Measurements from ENCODE around the gene ADAM10.

ADAM10 gene

DNA sequence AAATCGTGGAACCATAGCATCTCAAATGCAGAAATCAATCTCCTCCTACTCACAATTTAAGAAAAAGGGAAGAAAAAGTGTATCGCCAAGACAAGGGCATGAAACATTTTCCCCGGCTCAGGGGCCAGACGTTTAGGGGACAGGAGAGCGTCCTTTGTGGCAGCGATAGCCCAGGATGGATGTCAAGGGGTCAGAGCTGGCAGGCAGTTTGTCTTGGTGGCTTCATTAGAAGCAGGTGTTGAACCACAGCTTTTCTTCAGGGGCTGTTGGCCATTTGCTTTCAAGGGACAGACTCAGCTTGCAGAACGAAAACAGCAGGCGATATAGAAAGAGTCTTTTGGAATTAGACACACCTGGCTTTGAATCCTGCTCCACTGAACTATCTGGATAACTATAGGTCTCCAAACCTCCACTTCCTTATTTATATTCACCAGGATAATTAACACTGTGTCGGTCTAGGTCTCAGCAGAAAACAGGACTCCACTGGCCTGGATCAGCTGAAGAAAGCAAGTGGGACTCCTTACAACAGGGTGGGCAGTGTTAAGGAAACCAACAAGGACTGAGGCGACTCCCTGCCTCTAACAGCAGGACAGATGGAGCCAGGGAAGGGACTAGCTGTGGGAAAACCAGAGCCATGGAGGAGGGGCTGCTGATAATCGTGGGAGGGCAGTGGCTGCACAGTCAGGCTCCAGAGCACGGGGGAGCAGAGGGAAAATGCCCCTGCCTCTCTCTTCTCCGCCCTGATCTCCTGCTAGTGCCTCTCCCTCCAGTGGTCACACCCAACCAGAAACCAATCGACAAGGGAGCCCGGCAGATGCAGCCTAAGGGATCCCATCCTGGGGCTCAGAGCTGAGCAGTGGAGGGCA is 194.1 kb downstream of the ADAM10 start:
- no peak overlapping the region for H3K4me3 ChIP-seq (ENCODE audit: low read depth, low read length)
- no peaks in the 10 kb centered on the region for H3K27me3 ChIP-seq (ENCODE audit: control insufficient read depth, insufficient read depth, low read length)
- no peaks in the 10 kb centered on the region for H3K79me2 ChIP-seq
- TF ChIP-seq, protein P1, sequence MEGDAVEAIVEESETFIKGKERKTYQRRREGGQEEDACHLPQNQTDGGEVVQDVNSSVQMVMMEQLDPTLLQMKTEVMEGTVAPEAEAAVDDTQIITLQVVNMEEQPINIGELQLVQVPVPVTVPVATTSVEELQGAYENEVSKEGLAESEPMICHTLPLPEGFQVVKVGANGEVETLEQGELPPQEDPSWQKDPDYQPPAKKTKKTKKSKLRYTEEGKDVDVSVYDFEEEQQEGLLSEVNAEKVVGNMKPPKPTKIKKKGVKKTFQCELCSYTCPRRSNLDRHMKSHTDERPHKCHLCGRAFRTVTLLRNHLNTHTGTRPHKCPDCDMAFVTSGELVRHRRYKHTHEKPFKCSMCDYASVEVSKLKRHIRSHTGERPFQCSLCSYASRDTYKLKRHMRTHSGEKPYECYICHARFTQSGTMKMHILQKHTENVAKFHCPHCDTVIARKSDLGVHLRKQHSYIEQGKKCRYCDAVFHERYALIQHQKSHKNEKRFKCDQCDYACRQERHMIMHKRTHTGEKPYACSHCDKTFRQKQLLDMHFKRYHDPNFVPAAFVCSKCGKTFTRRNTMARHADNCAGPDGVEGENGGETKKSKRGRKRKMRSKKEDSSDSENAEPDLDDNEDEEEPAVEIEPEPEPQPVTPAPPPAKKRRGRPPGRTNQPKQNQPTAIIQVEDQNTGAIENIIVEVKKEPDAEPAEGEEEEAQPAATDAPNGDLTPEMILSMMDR (IDR thresholded peaks at IDR 0.05): no peak
- no peaks in the 10 kb centered on the region for H3K4me1 ChIP-seq
- H3K9me3 ChIP-seq (ENCODE audit: control insufficient read depth, low read length): no peaks in the 10 kb centered on the region
- no peak overlapping the region for H3K4me2 ChIP-seq (ENCODE audit: low read length)
- H3K27ac ChIP-seq: no peak overlapping the region
- H2AFZ ChIP-seq: no peak overlapping the region
- H3K9ac ChIP-seq: no peak overlapping the region
- no peaks in the 10 kb centered on the region for H3K36me3 ChIP-seq (ENCODE audit: control insufficient read depth, insufficient read depth, low read length)

DNA sequence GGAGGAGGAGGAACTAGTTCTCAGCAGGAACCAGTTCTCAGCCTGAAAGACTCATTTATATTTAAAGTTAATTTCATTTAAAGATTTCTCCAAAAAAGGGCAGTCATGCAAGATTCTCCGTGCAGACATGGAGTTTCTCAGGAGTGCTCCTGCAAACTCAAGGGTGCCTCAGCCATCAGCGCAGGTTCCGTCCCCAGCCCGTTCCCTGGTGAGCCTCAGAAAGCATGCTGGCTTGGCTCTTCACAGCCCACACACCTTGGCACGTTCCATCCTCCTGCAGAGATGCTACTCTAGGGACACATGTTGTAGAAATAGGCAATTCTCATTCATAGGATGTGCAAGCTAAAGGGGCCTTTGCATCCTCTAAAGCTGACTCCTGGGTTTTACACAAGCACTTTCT is 194.7 kb downstream of the ADAM10 start:
- H3K27ac ChIP-seq: no peak overlapping the region
- H3K4me1 ChIP-seq: no peaks in the 10 kb centered on the region
- no peaks in the 10 kb centered on the region for H3K9me3 ChIP-seq (ENCODE audit: control insufficient read depth, low read length)
- no peak overlapping the region for H3K4me2 ChIP-seq (ENCODE audit: low read length)
- no peak overlapping the region for H2AFZ ChIP-seq
- H3K27me3 ChIP-seq (ENCODE audit: control insufficient read depth, insufficient read depth, low read length): no peaks in the 10 kb centered on the region
- H3K36me3 ChIP-seq (ENCODE audit: control insufficient read depth, insufficient read depth, low read length): no peaks in the 10 kb centered on the region
- no peaks in the 10 kb centered on the region for H3K79me2 ChIP-seq
- TF ChIP-seq, protein P1 (IDR thresholded peaks at IDR 0.05): no peak
- H3K4me3 ChIP-seq (ENCODE audit: low read depth, low read length): no peak overlapping the region
- H3K9ac ChIP-seq: no peak overlapping the region

DNA sequence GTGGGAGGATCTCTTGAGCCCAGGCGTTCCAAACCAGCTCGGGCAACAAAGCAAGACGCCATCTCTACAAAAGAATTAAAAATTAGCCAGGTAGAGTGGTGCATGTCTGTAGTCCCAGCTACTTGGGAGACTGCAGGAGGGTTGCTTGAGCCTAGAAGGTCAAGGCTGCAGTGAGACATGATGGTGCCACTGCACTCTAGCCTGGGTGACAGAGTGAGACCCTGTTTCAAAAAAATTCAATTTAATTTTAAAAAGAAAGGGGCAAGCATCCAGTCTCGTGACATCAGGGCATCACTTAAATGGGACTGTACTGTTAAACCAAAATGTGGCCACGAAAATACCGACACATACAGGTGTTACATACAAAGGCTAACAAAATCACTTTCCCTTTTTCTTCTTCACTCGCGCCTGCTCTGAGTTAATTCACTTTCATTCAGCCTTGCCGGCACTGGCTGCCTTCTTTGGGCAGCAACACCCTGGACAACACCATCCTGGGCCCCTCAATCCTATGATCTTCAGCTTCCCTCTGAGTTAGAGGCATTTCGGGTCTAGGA is 196.1 kb downstream of the ADAM10 start:
- Histone ChIP-seq H3K27ac (no peak overlapping the region), H3K9ac (no peak overlapping the region), H3K4me1 (no peaks in the 10 kb centered on the region), H3K4me2 (ENCODE audit: low read length) (no peak overlapping the region), H3K27me3 (ENCODE audit: control insufficient read depth, insufficient read depth, low read length) (no peaks in the 10 kb centered on the region), H3K4me3 (ENCODE audit: low read depth, low read length) (no peak overlapping the region), H3K9me3 (ENCODE audit: control insufficient read depth, low read length) (no peaks in the 10 kb centered on the region), H3K36me3 (ENCODE audit: control insufficient read depth, insufficient read depth, low read length) (no peaks in the 10 kb centered on the region), H3K79me2 (no peaks in the 10 kb centered on the region), H2AFZ (no peak overlapping the region)
- TF ChIP-seq, protein P1 (IDR thresholded peaks at IDR 0.05): no peak

DNA sequence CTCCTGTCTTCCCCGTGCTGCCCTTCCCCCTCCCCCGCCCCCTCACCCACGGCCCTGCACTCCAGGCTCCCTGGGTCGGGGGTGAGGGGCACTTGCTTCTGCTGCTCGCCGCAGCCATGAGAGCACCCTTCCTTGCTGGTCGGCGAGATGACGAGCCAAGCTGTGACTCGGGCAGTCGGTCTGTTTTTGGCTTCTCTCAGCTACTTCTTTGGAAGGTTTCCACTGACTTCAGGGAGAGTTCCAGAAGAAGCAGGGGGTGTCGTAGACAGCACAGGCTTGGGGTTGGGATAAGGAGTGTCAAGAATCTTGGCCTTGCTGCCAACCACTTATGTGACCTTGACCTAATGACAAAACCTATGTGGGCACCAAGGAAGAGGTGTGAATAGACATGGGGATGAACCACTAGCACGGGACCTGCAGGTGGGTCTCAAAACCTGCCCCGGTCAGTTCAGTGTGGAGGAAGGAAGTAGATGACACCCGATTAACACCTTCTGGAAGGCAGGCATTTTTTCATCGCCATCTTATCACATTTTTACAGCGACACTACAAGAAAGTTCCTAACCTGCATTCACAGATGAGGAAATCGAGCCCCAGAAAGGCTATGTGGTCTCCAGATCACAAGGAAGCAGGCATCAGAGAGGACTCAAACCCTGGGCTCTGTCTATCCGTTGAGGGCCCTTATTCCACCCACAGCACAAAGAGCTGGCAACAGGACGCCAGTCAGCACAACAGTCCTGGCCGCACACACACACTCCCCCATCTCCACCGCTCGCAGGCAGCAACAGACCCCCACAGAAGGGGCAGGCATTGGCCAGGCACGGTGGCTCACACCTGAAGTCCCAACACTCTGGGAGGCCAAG is 196.8 kb downstream of the ADAM10 start:
- H3K27ac ChIP-seq: no peak overlapping the region
- TF ChIP-seq, protein P1 (IDR thresholded peaks at IDR 0.05): no peak
- no peaks in the 10 kb centered on the region for H3K36me3 ChIP-seq (ENCODE audit: control insufficient read depth, insufficient read depth, low read length)
- no peaks in the 10 kb centered on the region for H3K79me2 ChIP-seq
- H3K4me3 ChIP-seq (ENCODE audit: low read depth, low read length): no peak overlapping the region
- H2AFZ ChIP-seq: no peak overlapping the region
- no peaks in the 10 kb centered on the region for H3K27me3 ChIP-seq (ENCODE audit: control insufficient read depth, insufficient read depth, low read length)
- H3K9me3 ChIP-seq (ENCODE audit: control insufficient read depth, low read length): no peaks in the 10 kb centered on the region
- H3K9ac ChIP-seq: no peak overlapping the region
- no peak overlapping the region for H3K4me2 ChIP-seq (ENCODE audit: low read length)
- no peaks in the 10 kb centered on the region for H3K4me1 ChIP-seq

Measured in parathyroid adenoma (tissue), 2 donors.